HL-60/S4 (cell line): Measurements from ENCODE around the gene MFSD11.
"Not testable (repeated sequence)": the region's sequence is repeated elsewhere in the genome, so short reads cannot be mapped to it uniquely, and the experiment has no call there.

Source experiments
- in situ Hi-C: fragments of 300-500 bp; cut with MboI; formaldehyde crosslinking; loops from 2 replicates; pipeline ENCODE4 v1.14.3; 2022; ENCODE audit warnings: low sequenced_read_pairs

Gene MFSD11

GRCh38 chr17:76707985-76708807 is 29.7 kb upstream of the MFSD11 start:
- in situ Hi-C loops: no loop called here

- in situ Hi-C loops: no loop called here
Measured at GRCh38 chr17:76709077-76709950, 28.6 kb upstream of the MFSD11 start.

GRCh38 chr17:76709951-76710862 is 27.7 kb upstream of the MFSD11 start:
- in situ Hi-C loops: not testable (repeated sequence)

DNA sequence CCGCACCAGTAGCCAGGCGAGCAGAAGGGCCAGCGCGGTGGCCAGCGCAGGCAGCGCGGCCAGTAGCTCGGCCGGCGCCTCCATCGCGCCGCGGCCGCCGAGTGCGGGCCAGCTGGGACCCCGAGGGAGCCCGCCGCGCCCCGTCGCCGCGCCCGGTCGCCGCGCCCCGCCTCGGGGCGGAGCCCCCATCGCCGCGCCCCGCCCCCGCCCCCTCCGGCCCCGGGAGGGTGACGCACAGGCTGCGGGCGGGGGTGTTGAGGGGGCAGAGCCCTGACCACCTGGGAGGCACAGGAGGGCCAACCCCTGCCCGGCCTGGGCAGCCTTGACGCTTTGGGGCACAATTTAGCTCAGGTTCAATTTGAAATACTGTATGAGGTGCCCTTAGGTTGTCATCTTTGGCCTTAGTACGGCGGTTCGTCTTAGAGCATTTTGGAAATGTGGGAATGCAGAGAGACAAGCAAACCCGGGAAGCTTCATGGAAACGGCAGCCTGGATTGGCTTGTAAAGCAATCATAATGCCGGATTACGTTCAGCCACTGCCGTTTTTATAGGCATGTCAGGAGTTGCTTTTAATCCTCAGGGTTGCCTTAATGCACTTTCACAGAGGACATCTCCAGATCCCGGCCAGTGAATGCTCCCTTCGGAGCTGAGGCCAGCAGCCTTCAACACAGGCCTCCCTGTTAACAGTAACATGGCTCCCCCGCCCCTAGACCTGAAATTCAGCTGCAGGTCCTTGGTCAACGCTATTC is 26.9 kb upstream of the MFSD11 start, which contains the start of gene MXRA7:
TSS of gene MXRA7 (minus strand) at position 103 of the 749 bp plus-strand sequence. CDS start at position 84, 19 bp downstream.
- in situ Hi-C loops: no loop called here

DNA sequence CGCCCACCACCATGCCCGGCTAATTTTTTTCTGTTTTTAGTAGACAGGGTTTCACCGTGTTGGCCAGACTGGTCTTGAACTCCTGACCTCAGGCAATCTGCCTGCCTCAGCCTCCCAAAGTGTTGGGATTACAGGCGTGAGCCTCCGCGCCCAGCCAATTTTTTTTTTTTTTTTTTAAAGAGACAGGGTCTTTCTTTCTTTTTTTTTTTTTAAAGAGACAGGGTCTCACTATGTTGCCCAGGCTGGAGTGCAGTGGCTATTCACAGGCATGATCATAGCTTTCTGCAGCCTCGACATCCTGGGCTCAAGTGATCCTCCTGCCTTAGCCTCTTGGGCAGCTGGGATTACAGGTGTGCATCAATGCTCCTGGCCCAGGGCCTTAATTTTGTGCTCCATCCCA is 25.6 kb upstream of the MFSD11 start:
- in situ Hi-C loops: not testable (repeated sequence)

DNA sequence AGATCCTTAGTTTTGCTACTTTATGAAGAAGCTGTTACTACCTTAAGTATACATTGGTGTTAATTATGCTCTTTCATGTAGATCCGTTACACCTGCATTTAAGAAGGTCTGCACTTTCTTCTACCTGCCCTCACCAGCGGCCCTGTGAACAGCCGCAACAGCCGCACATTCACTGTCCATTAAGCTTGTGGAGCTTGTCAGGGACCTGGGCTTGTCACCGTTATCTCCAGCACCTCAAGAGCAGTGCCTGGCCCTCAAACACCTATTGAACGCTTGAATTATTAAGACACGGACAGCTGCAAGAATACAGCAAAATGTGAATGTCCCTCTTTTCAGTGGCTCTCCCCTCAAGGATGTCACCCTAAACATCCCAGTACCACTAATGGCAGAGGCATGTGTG is 24.2 kb upstream of the MFSD11 start:
- in situ Hi-C loops: no loop called here

DNA sequence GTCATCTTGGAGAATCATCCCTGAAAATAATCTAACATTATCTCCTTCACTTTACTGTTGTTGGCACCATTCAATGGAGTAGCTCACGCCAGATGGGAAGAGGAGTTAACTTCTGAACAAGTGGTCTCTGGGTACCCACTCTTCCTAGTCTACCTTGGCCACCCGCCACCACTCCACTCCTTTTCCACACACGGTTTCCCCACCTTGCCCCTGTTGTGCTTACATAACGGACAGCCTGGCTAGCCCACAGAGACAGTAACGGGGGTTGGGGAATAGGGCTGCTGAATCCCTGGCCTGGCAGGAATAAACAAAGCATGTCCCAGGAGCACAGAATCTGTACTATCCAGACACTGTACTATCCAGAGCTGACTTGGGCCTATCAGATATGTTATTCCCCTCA is 23.6 kb upstream of the MFSD11 start:
- in situ Hi-C loops: no loop called here

DNA sequence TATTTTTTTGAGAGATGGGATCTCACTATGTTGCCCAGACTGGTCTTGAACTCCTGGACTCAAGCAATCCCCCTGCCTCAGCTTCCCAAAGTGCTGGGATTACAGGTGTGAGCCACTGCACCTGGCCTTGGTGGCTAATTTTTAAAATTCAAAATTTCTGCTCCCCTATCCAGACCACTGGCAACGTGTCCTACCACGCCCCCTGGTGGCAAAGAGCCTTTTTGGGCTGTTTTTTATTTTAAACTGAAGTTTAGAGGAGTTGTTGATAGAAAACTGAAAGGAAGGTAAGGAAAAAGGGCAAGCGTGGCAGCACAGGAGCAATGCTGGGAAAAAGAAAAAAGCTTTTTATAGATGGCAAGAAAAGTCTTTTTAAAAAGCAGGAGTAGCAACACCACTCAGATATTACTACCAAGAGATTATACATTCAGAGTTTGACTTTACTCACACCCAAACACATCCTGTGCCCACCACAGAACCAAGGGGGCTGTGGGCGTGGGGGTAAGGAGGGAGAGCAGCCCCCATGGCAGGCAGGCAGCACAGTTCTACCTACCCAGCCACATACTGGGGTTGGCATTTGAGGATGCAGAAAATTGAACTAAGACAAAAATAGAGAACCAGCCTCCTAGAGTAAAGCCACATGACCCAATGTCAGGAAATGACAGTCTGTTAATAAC is 23.0 kb upstream of the MFSD11 start:
- in situ Hi-C loops: no loop called here

GRCh38 chr17:76715496-76715830 is 22.5 kb upstream of the MFSD11 start:
- in situ Hi-C loops: no loop called here

DNA sequence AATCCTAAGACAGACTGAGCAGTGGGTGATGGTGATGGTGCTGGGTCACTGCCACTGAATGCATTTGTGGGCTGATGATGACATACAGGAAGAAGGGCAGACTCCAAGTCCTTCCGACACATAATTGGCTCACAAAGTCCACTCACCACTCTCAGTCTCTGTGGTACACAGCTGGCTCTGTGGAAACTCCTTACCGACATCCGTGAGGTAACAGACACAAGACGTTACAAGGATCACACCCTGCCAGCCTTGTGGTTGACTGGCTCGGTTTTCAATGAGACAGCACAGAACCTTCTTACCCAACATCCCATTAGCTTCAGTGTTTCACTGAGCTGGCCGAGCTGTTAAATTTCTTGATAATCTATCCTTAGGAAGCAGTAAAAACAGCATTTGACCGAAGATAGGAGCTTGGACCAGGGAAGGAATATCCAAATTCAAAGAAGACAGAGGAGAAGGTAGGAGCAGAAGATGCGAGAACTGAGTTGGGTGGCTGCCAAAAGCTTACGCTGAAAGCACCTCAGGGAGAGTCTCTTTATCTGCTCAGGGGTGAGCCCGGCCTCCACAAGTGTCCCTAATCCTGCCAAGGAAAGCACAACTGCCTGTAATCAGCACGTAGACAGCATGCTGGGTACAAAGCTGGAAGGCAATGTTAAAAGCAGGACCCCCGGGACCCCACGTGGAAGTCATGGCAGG is 21.6 kb upstream of the MFSD11 start:
- in situ Hi-C loops: no loop called here

DNA sequence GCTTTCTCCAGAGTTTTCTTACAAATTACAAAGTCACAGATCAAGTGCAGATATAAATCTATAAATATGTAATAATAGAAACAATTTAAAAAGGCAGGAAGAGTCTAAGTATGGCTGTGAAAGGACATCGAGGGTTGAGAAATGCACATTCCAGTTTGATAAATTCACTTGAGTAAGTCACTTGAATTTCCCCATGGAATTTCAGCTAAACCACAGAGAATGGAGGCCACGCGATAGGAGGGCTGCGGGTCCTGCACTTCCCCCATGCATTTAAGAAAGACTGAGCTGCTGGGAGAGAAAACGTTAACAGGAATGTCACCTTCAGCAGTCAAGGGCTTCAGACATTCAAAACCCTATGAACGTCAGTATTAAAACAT is 21.1 kb upstream of the MFSD11 start:
- in situ Hi-C loops: no loop called here

DNA sequence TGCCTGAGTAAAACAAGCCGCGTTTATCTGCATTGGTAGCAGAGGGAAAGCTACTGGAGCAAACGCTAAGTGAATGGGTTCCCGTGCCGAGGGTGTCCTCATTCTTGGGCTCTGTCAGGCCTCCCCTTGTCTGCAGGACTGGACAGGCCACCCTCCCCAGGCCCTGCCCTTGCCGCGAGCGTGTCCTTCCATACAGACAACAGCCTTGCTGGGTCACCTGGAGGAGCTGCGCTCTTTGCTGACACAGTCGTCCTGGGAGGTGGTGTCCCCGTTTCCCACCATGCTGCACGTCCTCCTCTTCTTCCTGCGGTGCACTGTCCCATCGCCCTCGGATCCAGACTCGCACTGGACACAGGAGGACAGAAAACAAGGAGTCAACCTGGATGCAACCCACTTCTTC is 19.4 kb upstream of the MFSD11 start:
- in situ Hi-C loops: no loop called here

DNA sequence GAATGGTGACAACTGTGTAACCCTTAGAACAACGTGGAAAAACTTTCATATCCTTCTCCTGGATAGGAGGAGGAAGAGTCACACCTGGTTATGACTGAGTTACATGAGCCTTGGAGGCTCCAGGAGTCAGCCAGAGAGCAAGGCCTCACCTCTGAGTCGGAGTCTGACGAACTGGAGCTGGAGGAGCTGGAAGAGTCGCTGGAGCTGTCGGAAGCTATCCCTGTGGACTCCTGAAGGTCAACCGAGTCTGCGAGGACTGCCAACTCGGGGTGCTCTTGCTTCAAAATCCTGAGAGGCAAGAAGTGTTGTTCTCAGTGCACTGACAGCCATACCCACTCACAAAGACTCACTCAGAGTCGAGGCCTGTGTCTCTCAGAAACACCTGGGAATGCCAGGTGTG is 17.7 kb upstream of the MFSD11 start:
- in situ Hi-C loops: no loop called here

DNA sequence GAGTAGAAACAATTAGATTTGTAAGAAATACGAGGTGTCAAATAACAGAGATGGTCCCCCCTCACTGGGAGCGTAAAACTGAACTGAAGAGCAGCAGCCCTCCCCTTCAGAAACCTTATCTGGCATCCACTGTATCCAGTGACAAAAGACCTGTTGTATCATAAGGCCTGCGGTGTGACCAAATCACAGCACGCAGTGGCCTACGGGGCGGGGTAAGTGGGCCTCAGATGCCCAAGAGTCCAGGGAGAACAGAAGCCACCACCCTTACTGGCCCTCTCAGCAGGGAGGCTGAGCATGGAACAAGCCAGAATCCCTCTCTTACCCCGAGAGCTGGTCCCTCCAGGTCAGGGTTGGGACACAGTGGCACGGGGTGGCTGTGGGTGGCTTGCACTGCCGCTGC is 17.0 kb upstream of the MFSD11 start:
- in situ Hi-C loops: no loop called here

DNA sequence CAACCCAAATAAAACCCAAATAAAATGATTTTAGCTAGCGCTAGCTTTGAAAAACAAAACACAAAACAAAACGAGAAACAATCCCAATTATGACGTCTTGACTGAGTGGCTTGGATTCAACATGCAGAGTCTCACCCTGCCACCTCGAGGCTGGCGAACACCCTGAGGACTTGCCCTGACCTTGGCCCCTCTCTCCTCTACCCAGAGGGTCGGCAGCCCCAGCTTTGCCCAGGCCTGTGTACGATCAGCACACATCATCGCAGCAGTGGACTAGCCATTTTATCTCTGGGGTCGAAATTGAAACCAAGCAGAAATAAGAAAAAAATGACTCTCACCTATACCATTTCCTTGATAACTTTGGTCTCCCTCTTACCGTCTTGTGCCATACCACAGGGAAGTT is 16.5 kb upstream of the MFSD11 start:
- in situ Hi-C loops: no loop called here

DNA sequence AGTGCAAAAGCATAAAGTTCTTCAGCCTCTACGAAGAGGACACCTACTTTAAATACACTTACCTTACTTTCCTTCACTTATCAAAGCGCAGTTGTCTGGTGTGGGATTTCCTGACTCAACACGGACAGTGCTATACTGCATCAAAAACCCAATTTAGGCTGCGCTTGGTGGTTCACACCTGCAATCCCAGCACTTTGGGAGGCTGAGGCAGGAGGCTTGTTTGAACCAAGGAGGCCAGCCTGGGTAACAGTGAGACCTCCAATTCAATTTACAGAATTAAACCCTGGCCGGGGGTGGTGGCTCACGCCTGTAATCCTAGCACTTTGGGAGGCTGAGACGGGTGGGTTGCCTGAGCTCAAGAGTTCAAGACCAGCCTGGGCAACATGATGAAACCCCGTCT is 15.6 kb upstream of the MFSD11 start:
- in situ Hi-C loops: no loop called here

- in situ Hi-C loops: not testable (repeated sequence)
Measured at GRCh38 chr17:76722977-76723376, 14.9 kb upstream of the MFSD11 start.

- in situ Hi-C loops: no loop called here
Measured at GRCh38 chr17:76723812-76724211, 14.1 kb upstream of the MFSD11 start.

DNA sequence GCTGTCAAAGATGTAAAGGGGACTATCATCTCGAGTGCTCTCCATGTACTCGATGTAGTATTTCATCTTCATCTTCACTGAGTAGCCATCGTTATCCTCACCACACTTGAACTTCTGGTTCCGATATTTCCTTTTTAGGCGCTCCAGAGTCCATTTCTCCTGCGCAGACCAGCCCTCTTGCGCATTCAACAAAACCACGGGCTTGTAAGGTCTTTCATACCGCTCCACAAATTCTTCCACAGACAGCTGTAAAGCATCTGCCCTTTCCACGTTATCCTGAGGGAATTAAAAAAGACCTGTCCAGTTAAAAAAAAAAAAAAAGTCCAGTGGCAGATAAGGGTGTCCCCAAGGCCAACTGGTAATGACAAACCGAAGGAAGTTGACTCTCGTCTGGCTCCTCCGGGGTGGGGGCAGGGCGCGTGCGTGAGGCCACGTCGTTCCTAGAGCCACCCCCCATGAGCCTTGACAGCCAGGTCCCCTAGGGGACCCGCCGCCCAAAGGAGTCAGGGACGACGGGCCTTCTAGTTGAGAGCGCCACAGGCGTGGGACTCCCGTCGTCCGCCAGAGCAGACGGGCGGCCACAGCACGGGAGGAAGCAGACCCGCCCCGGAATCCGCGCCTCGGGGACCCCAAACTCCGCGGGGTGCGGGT is 12.2 kb upstream of the MFSD11 start:
- in situ Hi-C loops: no loop called here
